GM12873 (cell line): ENCODE measurements around the gene CRYBA1.
A peak's percentile ranks its signal among the peaks of the same experiment; 100 is the strongest.

Experiments
- TF ChIP-seq, protein P1 (sequence below): IDR thresholded peaks from 2 replicates; pipeline ENCODE4 v1.5.1; 2012; ENCODE audit warnings: low read depth, mild to moderate bottlenecking, moderate library complexity, low read length, control low read depth; ENCODE audit not compliant: insufficient read depth; ENCODE audit errors: missing control alignments

CRYBA1 gene

DNA sequence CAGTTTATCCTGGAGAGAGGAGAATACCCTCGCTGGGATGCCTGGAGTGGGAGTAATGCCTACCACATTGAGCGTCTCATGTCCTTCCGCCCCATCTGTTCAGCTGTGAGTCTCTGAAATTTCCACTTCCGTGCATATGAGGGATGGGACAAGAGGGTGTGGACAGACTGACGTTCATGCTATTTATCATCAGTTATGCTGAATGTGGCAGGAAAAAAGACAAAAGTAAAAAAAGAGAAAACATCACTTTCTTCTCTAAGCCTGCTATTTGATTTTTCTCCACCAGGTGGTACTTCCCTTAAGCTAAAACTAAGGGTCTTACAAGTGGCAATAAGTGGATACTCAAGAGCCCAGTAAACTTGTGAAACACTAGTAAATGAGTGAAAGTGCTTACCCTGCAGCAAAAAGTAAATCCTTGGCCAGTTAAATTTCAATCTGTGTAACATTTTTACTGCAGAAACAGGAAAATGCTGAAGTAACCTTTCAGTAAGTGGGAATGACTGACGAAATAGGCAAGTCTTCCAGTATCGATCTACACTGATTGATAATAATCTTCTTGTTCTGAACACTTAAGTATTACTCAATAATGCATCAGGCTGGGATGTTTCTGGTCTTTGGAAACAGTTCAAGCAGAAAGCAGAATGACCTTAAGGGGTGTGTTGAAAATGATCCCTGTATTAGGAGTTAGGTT is 5.6 kb downstream of the CRYBA1 start:
- TF ChIP-seq, protein P1, sequence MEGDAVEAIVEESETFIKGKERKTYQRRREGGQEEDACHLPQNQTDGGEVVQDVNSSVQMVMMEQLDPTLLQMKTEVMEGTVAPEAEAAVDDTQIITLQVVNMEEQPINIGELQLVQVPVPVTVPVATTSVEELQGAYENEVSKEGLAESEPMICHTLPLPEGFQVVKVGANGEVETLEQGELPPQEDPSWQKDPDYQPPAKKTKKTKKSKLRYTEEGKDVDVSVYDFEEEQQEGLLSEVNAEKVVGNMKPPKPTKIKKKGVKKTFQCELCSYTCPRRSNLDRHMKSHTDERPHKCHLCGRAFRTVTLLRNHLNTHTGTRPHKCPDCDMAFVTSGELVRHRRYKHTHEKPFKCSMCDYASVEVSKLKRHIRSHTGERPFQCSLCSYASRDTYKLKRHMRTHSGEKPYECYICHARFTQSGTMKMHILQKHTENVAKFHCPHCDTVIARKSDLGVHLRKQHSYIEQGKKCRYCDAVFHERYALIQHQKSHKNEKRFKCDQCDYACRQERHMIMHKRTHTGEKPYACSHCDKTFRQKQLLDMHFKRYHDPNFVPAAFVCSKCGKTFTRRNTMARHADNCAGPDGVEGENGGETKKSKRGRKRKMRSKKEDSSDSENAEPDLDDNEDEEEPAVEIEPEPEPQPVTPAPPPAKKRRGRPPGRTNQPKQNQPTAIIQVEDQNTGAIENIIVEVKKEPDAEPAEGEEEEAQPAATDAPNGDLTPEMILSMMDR, result peak; percentile 58

DNA sequence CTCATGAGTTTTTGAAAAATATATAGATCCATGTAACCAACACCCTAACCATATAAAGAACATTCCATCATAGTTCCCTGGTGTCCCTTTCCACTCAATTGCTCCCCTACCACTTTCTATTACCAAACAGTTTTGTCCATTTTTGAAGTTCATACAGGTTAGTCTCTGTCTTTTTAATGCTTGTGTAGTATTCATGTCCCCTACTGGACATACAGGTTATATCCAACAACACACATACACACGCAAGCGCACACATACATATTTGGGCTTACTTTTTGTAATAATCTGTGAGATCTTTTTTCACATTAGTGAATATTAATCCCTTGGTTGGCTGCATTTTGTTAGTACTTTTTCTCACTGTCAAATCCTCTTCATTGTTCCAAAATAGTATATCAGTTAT is 6.4 kb downstream of the CRYBA1 start:
- TF ChIP-seq, protein P1, result no peak

DNA sequence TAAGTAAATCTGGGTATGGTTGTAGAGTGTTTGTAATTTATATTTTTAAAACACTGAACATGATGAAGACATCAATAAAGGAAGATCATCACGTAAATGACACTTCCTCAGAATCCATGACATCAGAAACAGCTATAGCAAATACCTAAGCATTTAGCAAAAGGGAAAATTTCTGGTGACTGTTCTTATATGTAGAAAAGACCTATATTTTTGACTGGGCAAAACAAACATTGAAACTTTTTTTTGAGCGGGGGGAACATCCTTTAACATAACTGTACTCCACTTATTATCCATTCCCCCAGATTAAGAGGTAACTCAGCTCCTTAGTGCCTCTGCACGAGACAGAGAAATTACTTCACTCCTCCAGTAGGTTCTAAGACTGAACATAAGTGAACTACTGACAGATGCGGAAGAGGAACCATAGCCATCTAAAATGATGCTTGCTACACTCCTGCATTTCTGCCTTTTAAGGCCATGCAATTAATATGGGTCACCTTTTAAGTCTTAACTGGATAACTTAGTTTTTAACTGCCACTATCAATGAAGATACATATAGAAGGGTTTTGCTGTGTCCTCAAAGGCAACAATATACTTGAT is 9.4 kb downstream of the CRYBA1 start:
- TF ChIP-seq, protein P1, result no peak

DNA sequence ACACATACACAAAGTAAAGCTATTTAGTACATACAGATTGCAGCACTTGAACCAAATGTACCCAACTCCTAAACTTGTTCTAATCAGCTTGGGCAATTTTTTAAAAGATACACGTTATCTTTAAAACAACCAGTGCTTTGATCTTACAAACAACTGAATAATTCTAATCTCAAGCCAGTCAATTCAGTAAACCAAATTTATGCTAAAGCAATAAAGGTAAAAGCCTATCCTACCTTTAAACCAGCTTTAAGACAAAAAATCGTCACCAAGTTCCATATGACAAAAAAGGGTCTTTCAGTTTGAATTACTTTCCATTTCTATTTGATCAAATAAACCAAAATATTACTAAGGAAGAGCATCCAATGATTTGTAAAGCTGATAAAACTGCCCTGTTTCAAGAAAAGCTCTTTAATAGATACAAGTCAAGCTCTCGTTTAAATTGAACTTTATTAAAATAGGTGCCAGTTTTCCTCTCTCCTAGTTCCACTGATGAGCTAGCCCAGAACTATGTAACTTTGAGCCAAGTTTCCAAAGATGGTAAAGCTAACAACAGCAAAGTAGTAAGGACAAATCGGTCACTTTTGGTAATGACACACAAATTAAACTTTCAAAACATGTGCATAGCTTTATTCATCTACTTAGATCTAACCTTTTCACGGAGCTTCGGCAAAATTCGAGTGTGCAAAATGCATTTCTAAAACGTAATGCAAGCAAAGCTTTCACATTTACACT is 10.2 kb downstream of the CRYBA1 start:
- TF ChIP-seq, protein P1, result no peak

DNA sequence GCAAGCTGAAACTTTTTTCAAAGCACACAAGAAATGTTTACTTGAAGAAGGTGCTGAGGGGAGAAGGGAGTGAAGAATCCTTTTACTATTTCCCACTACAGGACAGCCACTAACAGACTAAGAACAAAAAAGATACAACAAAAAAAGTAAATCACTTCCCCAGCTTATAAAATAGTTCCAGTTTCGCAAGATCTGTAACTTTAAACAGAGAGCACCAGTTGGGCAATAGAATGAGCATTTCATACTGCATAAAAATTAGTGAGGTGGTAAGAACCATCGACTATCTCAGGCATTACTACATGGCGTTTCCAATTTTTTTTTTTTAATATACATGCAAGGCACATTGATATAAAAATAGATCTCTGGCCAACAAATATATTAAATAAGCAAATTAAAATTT is 11.1 kb downstream of the CRYBA1 start:
- TF ChIP-seq, protein P1, result no peak

DNA sequence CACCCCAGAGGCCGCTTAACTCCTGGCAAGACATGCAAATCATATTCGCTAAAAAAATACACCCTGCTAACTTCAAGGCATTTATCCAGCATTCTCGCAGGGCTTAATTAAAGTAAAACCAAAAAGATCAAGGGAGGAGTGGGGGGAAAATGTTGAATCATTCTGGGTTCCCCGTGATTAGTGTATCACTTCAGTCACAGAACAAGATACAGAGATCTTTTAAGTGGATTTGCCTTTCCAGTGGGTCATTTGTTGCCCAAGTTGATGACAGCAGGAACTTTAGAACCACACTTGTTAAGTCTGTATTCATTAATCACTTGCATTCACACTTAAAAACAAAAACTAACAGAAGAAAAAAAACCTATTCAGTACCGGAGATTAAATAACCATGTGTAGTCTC is 17.3 kb downstream of the CRYBA1 start:
- TF ChIP-seq, protein P1, result no peak

DNA sequence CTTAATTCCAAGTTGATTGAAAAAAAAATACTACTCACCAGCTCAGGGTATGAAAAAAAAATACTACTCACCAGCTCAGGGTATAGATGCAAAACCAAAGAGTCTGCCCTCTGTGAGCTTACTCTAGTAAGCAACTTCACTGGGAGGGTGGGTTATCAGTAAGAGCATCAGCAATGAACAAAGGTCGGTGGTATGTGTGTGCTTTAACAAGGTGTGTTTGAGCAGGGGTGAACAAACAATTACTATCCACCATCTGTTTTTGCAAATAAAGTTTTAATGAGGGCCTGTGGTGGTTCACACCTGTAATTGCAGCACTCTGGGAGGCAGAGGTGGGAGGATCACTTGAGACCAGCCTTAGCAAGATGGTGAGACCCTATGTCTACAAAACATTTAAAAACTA is 27.3 kb downstream of the CRYBA1 start:
- TF ChIP-seq, protein P1, result no peak
